KMS-11 (cell line): ENCODE measurements around the gene CHI3L2.
A peak's percentile ranks its signal among the peaks of the same experiment; 100 is the strongest.

Experiments
- H2AFZ ChIP-seq: fragments of 200-600 bp; sonication (generic); 2 replicates; pipeline ENCODE4 v1.6.1; 2016; ENCODE audit warnings: antibody characterized with exemption, mixed run types, low read depth
- H3K27ac ChIP-seq: fragments of 200-600 bp; sonication (generic); 2 replicates; pipeline ENCODE4 v1.6.1; 2016; ENCODE audit warnings: mild to moderate bottlenecking, mixed run types
- H3K27me3 ChIP-seq: fragments of 200-600 bp; sonication (generic); 2 replicates; pipeline ENCODE4 v1.6.1; 2017; ENCODE audit warnings: mild to moderate bottlenecking, low read depth, mixed run types, moderate library complexity; ENCODE audit not compliant: insufficient read depth
- H3K36me3 ChIP-seq: fragments of 200-600 bp; sonication (generic); 2 replicates; pipeline ENCODE4 v1.6.1; 2017; ENCODE audit warnings: mild to moderate bottlenecking, mixed run types; ENCODE audit not compliant: insufficient read depth
- H3K4me1 ChIP-seq: fragments of 200-600 bp; sonication (generic); 2 replicates; pipeline ENCODE4 v1.6.1; 2016; ENCODE audit warnings: mild to moderate bottlenecking, low read depth, mixed run types; ENCODE audit not compliant: poor library complexity, severe bottlenecking
- H3K4me2 ChIP-seq: fragments of 200-600 bp; sonication (generic); 2 replicates; pipeline ENCODE4 v1.7.0; 2016; ENCODE audit warnings: mild to moderate bottlenecking, mixed run types
- H3K4me3 ChIP-seq: fragments of 200-600 bp; sonication (generic); IDR thresholded peaks from 2 replicates; pipeline ENCODE4 v1.6.1; 2017; ENCODE audit warnings: low read depth, low read length, mixed read lengths; ENCODE audit not compliant: insufficient read depth
- H3K79me2 ChIP-seq: fragments of 200-600 bp; sonication (generic); 2 replicates; pipeline ENCODE4 v1.6.1; 2016; ENCODE audit warnings: low read depth, mixed run types; ENCODE audit not compliant: insufficient read depth
- H3K9ac ChIP-seq: fragments of 200-600 bp; sonication (generic); 2 replicates; pipeline ENCODE4 v1.6.1; 2016; ENCODE audit warnings: mild to moderate bottlenecking, mixed run types
- H4K20me1 ChIP-seq: fragments of 200-600 bp; sonication (generic); 2 replicates; pipeline ENCODE4 v1.6.1; 2016; ENCODE audit warnings: mild to moderate bottlenecking, mixed run types; ENCODE audit not compliant: insufficient read depth
- CTCF ChIP-seq: fragments of 200-600 bp; sonication (generic); conservative IDR thresholded peaks from 2 replicates; pipeline ENCODE4 v1.6.1; 2017; ENCODE audit warnings: low read depth, mild to moderate bottlenecking, antibody characterized with exemption, low read length, moderate library complexity, mixed read lengths

The CHI3L2 gene

GRCh38 chr1:111200802-111201161 is 26.7 kb upstream of the CHI3L2 start:
- no peak for TF ChIP-seq CTCF
- H3K27me3 ChIP-seq = no peaks in the 10 kb centered on the region
- peaks cover 16% of the 10 kb centered on the region for H3K4me1 ChIP-seq
- H3K27ac ChIP-seq = no peak overlapping the region
- H3K4me3 ChIP-seq = no peak overlapping the region
- no peaks in the 10 kb centered on the region for H4K20me1 ChIP-seq
- H2AFZ ChIP-seq = no peak overlapping the region
- H3K79me2 ChIP-seq = no peaks in the 10 kb centered on the region
- no peak overlapping the region for H3K9ac ChIP-seq
- no peak overlapping the region for H3K4me2 ChIP-seq
- no peaks in the 10 kb centered on the region for H3K36me3 ChIP-seq

- no peak overlapping the region for H3K27ac ChIP-seq
- H3K36me3 ChIP-seq = no peaks in the 10 kb centered on the region
- no peaks in the 10 kb centered on the region for H3K79me2 ChIP-seq
- no peak overlapping the region for H3K4me2 ChIP-seq
- no peak overlapping the region for H3K9ac ChIP-seq
- H3K4me1 ChIP-seq = peaks cover 16% of the 10 kb centered on the region
- no peaks in the 10 kb centered on the region for H3K27me3 ChIP-seq
- H4K20me1 ChIP-seq = no peaks in the 10 kb centered on the region
- H2AFZ ChIP-seq = no peak overlapping the region
- TF ChIP-seq CTCF = no peak
- no peak overlapping the region for H3K4me3 ChIP-seq
Measured at GRCh38 chr1:111201275-111202090, 26.0 kb upstream of the CHI3L2 start.

GRCh38 chr1:111202366-111202706 is 25.2 kb upstream of the CHI3L2 start:
- H3K79me2 ChIP-seq = no peaks in the 10 kb centered on the region
- no peak overlapping the region for H3K4me2 ChIP-seq
- H3K4me3 ChIP-seq = no peak overlapping the region
- H2AFZ ChIP-seq = no peak overlapping the region
- no peaks in the 10 kb centered on the region for H4K20me1 ChIP-seq
- H3K4me1 ChIP-seq = peaks cover 16% of the 10 kb centered on the region
- H3K9ac ChIP-seq = no peak overlapping the region
- TF ChIP-seq CTCF = no peak
- no peaks in the 10 kb centered on the region for H3K27me3 ChIP-seq
- H3K36me3 ChIP-seq = no peaks in the 10 kb centered on the region
- no peak overlapping the region for H3K27ac ChIP-seq

- no peaks in the 10 kb centered on the region for H4K20me1 ChIP-seq
- H2AFZ ChIP-seq = peak overlapping the region; percentile 52; the same call in 1 of the 2 replicates
- H3K79me2 ChIP-seq = no peaks in the 10 kb centered on the region
- H3K4me2 ChIP-seq = peak overlapping the region; percentile 68
- no peaks in the 10 kb centered on the region for H3K27me3 ChIP-seq
- no peaks in the 10 kb centered on the region for H3K36me3 ChIP-seq
- H3K9ac ChIP-seq = peak overlapping the region; percentile 81; the same call in 1 of the 2 replicates
- H3K4me1 ChIP-seq = peaks cover 16% of the 10 kb centered on the region
- H3K4me3 ChIP-seq = peak overlapping the region; percentile 32
- H3K27ac ChIP-seq = no peak overlapping the region; the same call in 1 of the 2 replicates
- no peak for TF ChIP-seq CTCF
Measured at GRCh38 chr1:111202707-111203623, 24.5 kb upstream of the CHI3L2 start.
